T-helper 1 cell treated with Interleukin-12 subunit alpha and Interleukin-12 subunit beta and Interleukin-4 antibody, amounts not matched to agents 30 ng/mL and 1 ng/mL, for 36 hours (primary cell): ENCODE measurements around the gene SPARCL1. TPM values are rescaled to one million over a fixed set of nuclear protein-coding genes. Genes with fewer than 3 reads are reported as not detected.
"Not testable (repeated sequence)": the region's sequence is repeated elsewhere in the genome, so short reads cannot be mapped to it uniquely, and the experiment has no call there.

Source experiments
- intact Hi-C: fragments of 100-400 bp; cut with micrococcal nuclease; formaldehyde crosslinking; loops from one replicate; pipeline ENCODE4 v1.15.1; 2024
- total RNA-seq: library from RNA; stranded (reverse); gene quantifications from 2 replicates; pipeline ENCODE4 v1.2.3, GENCODE V29; 2022

SPARCL1 gene, protein sequence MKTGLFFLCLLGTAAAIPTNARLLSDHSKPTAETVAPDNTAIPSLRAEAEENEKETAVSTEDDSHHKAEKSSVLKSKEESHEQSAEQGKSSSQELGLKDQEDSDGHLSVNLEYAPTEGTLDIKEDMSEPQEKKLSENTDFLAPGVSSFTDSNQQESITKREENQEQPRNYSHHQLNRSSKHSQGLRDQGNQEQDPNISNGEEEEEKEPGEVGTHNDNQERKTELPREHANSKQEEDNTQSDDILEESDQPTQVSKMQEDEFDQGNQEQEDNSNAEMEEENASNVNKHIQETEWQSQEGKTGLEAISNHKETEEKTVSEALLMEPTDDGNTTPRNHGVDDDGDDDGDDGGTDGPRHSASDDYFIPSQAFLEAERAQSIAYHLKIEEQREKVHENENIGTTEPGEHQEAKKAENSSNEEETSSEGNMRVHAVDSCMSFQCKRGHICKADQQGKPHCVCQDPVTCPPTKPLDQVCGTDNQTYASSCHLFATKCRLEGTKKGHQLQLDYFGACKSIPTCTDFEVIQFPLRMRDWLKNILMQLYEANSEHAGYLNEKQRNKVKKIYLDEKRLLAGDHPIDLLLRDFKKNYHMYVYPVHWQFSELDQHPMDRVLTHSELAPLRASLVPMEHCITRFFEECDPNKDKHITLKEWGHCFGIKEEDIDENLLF
- not detected in 2 replicates for total RNA-seq

DNA sequence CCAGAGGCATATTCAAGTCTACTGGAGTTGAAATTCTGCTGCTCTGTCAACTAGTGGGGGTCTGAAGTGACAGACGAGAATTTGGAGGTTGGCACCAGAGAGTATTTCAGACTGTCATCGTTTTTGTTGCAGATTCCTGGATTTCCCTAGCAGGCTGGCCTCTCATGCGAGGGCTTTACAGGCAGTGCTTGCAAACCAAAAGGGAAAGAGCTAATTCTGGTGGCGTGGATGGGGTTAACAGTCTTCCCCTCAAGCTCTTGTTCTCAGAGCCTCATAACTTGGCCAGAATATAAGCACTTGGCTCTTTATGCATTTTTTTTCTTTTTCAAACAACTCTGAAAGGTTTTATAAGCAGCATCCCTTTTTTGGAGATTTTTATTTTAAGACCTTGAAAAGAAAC is at the start of gene SPARCL1:
Gene SPARCL1 (minus strand): TSS at position 190 of the 400 bp plus-strand sequence. CDS start 29,802 bp downstream, outside the sequence.
- intact Hi-C loops = no loop called here

DNA sequence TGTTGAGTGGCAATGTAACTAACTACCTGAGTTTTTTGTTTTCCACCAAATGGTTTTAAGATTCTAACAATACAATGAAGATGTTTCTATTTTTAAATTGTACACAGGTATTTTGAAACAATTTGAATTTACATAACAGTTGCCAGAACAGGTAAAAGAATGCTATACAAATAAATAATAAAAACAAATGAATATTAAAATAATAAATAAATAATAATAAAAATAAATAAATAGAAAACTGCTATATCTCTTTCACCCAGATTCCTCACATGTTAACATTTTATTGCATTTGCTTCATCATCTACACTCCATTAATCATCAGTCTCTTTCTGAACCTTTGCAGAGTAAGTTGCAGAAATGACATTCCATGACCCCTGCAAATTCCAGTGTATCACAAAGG is 46.8 kb upstream of the SPARCL1 start:
- intact Hi-C loops = no loop called here

DNA sequence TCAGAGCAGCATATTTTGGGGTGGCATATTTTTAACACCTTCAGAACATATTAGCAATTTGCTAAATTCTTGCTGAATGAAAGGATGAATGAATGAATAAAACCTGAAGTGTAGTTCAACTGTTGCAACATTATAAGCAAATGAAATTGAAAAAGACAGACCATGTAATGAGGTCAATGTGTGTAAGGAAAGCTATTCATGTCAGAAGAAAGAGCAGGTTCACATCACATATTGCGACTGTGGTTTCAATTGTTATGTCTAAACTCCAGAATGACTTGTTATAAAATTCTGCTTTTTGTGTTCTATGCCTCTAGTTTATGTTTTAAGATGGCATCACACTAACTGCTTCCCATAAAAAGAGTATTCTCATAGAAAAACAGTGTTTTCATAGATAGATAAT is 46.2 kb upstream of the SPARCL1 start:
- intact Hi-C loops = no loop called here

- intact Hi-C loops = no loop called here
Measured at GRCh38 chr4:87574996-87575395, 45.8 kb upstream of the SPARCL1 start.

- intact Hi-C loops = not testable (repeated sequence)
Measured at GRCh38 chr4:87574376-87574775, 45.2 kb upstream of the SPARCL1 start.

DNA sequence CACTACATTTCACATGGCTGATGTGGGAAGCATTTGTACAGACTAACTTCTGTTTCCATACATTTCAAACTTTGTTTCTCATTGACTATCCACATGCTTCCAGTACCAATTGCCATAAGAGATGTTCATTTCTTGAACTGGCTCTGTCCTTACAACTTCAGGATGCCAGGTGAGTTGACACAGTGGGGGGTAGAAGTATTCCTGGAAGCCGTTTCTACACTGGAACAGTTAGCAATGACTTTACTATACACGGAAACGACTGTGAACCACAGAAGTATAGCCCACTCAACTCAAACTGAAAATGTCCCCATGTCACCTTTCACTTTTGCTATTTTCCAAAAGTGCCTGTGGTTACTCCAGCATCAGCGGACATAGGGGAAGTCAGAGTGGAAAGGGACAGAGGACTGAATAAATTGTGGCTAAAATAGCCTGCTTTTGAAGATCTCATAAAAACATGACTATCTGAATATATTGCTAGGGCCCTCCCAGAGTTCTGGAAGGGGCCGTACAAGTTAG is 41.2 kb upstream of the SPARCL1 start:
- intact Hi-C loops = no loop called here

DNA sequence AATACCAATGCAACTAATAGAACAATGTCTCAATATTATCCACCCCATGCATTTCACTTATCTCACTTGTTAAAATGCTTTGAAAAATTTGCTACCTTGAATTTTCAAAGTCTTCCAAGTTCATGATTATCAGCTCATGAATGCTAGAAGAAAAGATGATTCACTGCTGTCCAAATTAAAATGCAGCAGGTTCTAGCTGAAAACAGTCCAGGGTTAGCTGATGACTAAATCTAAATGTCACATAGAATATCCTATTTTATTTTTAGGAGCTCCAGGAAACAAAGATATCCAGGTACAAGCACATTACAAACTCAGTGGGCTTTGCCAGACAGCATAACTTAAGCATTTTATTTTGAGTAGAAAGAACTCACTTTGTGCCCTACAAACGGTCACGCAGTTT is 38.0 kb upstream of the SPARCL1 start:
- intact Hi-C loops = no loop called here

DNA sequence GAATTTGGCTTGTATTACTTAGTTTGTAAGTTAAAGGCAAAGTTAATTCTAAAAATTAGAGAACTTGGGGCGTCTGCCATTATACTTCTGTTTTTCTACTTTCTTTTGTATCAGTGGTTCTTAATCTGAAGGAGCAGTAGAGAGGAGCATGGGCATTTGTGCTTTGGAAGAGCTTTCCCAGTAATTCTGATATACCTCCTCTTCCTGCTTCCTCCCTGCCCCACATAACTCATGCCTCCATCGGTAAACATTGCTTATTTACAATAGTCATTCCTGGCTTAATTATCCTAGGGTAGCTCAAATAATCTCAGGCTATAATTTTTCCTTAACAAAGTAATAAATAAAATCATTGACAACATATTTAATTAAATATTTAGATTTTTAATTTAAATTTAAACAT is 37.1 kb upstream of the SPARCL1 start:
- intact Hi-C loops = no loop called here

DNA sequence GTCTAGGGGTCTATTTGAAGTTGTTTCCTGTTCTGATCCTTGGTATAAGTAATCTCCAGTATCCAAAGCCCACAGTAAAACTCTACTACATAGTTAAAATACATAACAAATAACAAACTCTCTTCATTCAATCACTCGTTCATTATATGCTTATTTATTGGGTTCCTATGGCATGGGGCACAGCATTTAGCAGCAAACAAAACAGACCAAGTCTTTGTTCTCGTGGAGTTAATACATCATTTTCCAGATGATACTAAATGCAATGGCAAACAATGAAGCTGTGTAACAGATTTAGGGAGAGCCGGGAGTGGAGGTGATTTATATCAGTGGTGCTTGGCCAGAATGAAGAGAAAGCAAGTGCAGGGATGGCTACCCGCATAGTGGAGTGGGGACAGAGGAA is 36.6 kb upstream of the SPARCL1 start:
- intact Hi-C loops = no loop called here

DNA sequence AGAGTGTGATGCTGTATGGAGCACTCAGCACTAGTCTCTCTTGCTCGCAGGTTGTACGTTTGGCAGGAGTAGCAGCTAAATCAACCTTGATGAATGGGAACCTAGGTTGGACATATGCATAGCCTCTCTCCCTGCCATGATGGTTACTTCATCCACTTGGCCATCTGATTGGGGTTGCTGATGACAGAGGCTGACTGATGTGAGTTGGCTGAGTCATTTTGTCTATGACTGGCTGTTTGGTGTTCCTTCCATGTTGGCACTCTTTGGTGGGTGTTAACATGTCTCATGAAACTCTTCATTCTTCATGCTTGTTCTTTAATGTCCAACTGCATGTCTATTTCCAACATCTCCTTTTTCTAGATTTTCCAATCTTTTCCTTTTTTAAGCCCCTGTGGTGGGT is 31.6 kb upstream of the SPARCL1 start:
- intact Hi-C loops = no loop called here

- intact Hi-C loops = no loop called here
Measured at GRCh38 chr4:87559090-87559837, 30.1 kb upstream of the SPARCL1 start.

- intact Hi-C loops = no loop called here
Measured at GRCh38 chr4:87557348-87557747, 28.2 kb upstream of the SPARCL1 start.

DNA sequence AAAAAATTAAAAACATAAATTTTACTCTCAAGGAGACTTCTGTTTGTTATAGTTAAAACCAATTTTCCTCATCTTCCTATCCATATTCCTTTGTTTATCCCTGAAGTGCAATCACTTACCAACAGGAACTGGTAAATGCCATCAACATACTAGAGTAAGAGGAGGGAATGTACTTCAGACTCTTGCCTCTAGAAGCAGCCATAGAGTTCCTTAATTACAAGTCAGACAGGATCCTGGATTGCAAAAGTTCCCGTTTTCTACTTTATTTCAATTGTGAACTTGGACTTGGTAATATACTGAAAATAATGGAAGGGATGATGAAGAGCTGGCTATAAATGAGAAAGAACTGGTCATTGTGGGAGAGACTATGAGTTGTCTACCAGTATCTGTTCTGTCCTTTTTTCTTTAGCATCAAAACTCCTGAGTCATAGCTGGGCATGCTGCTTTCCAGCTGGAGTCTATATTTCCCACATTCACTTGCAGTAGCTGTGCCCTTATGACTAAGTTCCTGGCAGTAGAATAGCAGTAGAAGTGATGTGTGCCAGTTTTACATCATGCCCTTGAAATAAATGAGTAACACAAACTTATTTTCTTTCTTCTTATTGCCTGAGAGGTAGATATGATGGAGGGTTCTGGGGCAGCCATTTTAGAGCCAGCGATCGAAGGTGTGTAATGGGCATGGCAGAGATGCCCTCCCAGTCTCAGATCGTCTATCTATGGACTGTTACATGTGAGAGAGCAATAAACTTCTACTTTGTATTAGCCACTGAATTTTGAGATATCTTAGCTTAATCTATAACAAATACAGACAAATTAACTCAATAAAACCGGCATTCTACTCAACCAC is 26.8 kb upstream of the SPARCL1 start:
- intact Hi-C loops = no loop called here

- intact Hi-C loops = no loop called here
Measured at GRCh38 chr4:87553182-87553581, 24.0 kb upstream of the SPARCL1 start.

DNA sequence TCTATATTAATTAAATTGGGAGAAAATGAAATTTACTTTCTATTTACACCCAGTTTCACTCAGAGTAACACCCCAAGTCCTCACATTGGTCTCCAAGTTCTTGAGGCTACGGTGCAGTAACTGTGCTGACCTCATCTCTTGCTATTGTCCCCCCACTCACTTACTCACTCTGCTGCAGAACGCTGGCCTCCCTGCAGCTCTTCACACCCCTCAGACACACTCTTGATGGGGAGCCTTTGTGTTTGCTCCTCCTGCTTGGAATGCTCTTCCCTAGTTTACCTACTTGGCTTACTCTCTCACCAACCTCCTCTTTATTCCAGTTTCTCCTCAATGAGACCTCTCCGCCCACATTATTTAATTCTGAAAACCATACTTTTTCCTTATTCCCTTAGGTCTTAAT is 22.2 kb upstream of the SPARCL1 start:
- intact Hi-C loops = no loop called here

- intact Hi-C loops = no loop called here
Measured at GRCh38 chr4:87547016-87547708, 18.0 kb upstream of the SPARCL1 start.

- intact Hi-C loops = no loop called here
Measured at GRCh38 chr4:87545052-87545451, 15.9 kb upstream of the SPARCL1 start.

DNA sequence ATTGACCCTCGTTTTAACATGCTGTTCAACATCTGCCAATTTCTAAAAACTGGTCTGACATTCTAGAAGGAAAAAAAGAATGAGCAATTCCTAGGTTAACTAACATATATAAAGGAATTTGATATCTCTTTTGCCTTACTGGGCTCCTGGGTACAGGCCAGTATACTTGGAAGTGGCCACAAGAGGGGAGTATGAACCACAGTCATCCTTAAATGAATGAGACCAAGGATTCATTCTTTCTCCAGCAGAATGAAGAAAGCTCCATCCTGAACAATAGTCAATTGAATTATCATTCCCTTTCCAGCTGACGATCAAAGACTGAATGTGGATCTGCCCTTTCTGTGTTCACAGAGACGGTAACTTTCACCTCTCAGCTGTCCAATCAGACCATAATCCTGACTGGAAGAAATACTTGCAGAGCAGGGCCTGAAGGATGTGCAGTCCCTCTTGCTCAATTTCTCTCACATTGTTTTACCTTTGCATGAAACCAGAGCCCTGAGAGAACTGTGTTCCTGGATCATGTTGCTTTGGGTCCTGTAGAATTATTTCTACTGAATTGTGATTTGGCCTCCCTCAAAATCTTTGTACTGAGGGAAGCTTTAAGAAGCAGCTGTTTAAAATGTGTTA is 14.8 kb upstream of the SPARCL1 start:
- intact Hi-C loops = loop anchor here (5.0 kb wide), 1 partner anchor 303 kb away; no protein-coding TSS in a partner anchor

DNA sequence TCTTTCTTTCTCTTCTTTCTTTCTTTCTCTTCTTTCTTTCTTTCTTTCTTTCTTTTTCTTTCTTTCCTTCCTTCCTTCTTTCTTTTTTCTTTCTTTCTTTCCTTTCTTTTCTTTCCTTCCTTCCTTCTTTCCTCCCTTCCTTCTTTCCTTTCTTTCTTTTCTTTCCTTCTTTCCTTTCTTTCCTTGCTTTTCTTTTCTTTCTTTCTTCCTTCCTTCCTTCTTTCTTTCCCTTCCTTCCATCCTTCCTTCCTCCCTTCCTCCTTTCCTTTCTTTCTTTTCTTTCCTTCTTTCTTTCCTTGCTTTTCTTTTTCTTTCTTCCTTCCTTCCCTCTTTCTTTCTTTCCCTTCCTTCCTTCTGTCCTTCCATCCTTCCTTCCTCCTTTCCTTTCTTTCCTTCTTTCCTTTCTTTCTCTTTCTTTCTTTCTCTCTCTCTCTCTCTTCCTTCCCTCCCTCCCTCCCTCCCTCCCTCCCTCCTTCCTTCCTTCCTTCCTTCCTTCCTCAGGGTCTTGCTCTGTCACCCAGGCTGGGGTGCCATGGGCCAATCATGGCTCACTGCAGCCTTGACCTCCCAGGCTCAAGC is 13.6 kb upstream of the SPARCL1 start:
- intact Hi-C loops = loop anchor here (5.0 kb wide), 1 partner anchor 304 kb away; no protein-coding TSS in a partner anchor
